Vagina (tissue), 2 donors: ENCODE measurements around the gene ARHGAP4.

Experiments used
- POLR2A ChIP-seq, 2 donors: fragments of 450-650 bp; IDR thresholded peaks; one replicate each; pipeline ENCODE4 v1.6.1; 2017; ENCODE audit warnings: antibody characterized with exemption in 2 of 2, mild to moderate bottlenecking in 2 of 2, moderate library complexity in 2 of 2
- TF ChIP-seq, protein P1 (sequence below), 3 experiments: fragments of 450-650 bp in 2 of 3; fragments of 200-600 bp in 1 of 3; sonication (generic) in 1 of 3; IDR thresholded peaks; one replicate each; pipeline ENCODE4 v1.5.1; 2017 to 2019; ENCODE audit warnings: antibody characterized with exemption in 3 of 3, mild to moderate bottlenecking in 2 of 3, moderate library complexity in 2 of 3

- peak in 1 of 2 donors; percentile 31 for TF ChIP-seq POLR2A (IDR thresholded peaks at IDR 0.05)
- TF ChIP-seq, protein P1, sequence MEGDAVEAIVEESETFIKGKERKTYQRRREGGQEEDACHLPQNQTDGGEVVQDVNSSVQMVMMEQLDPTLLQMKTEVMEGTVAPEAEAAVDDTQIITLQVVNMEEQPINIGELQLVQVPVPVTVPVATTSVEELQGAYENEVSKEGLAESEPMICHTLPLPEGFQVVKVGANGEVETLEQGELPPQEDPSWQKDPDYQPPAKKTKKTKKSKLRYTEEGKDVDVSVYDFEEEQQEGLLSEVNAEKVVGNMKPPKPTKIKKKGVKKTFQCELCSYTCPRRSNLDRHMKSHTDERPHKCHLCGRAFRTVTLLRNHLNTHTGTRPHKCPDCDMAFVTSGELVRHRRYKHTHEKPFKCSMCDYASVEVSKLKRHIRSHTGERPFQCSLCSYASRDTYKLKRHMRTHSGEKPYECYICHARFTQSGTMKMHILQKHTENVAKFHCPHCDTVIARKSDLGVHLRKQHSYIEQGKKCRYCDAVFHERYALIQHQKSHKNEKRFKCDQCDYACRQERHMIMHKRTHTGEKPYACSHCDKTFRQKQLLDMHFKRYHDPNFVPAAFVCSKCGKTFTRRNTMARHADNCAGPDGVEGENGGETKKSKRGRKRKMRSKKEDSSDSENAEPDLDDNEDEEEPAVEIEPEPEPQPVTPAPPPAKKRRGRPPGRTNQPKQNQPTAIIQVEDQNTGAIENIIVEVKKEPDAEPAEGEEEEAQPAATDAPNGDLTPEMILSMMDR (IDR thresholded peaks at IDR 0.05) = no peak
These were observed 45.0 kb upstream of the ARHGAP4 start for GRCh38 chrX:153971124-153971449.
